Measurements from ENCODE around the gene BTG2.

The BTG2 gene

GRCh38 chr1:203316626-203317093 lies 11.3 kb downstream of the BTG2 start:
- DNase-seq (ENCODE audit: low read depth, low spot score): no peak

GRCh38 chr1:203317429-203318228 lies 12.3 kb downstream of the BTG2 start:
- DNase-seq (ENCODE audit: low read depth, low spot score): no peak

- DNase-seq (ENCODE audit: low read depth, low spot score): no peak
These were observed 12.9 kb downstream of the BTG2 start for GRCh38 chr1:203318229-203318517.

GRCh38 chr1:203320591-203321272 lies 15.4 kb downstream of the BTG2 start:
- peak; percentile 69 for DNase-seq (ENCODE audit: low read depth, low spot score)

GRCh38 chr1:203321273-203322052 lies 16.1 kb downstream of the BTG2 start:
- no peak for DNase-seq (ENCODE audit: low read depth, low spot score)

- no peak for DNase-seq (ENCODE audit: low read depth, low spot score)
These were observed 17.3 kb downstream of the BTG2 start for GRCh38 chr1:203322500-203323179.

GRCh38 chr1:203323587-203323986 lies 18.3 kb downstream of the BTG2 start:
- DNase-seq (ENCODE audit: low read depth, low spot score): no peak

- DNase-seq (ENCODE audit: low read depth, low spot score): no peak
These were observed 19.0 kb downstream of the BTG2 start for GRCh38 chr1:203324105-203325025.

GRCh38 chr1:203325026-203325417 lies 19.7 kb downstream of the BTG2 start:
- DNase-seq (ENCODE audit: low read depth, low spot score): no peak

- no peak for DNase-seq (ENCODE audit: low read depth, low spot score)
These were observed 20.2 kb downstream of the BTG2 start for GRCh38 chr1:203325418-203326091.

GRCh38 chr1:203326830-203327683 lies 21.7 kb downstream of the BTG2 start:
- peak; percentile 95 for DNase-seq (ENCODE audit: low read depth, low spot score)

GRCh38 chr1:203327684-203328457 lies 22.6 kb downstream of the BTG2 start:
- DNase-seq (ENCODE audit: low read depth, low spot score): peak; percentile 86

GRCh38 chr1:203328714-203329122 lies 23.4 kb downstream of the BTG2 start:
- peak; percentile 67 for DNase-seq (ENCODE audit: low read depth, low spot score)

- DNase-seq (ENCODE audit: low read depth, low spot score): no peak
These were observed 25.9 kb downstream of the BTG2 start for GRCh38 chr1:203331224-203331623.

- DNase-seq (ENCODE audit: low read depth, low spot score): no peak
These were observed 30.2 kb downstream of the BTG2 start for GRCh38 chr1:203335503-203335902.

GRCh38 chr1:203336097-203336496 lies 30.8 kb downstream of the BTG2 start:
- DNase-seq (ENCODE audit: low read depth, low spot score): no peak

GRCh38 chr1:203338335-203339036 lies 33.2 kb downstream of the BTG2 start:
- DNase-seq (ENCODE audit: low read depth, low spot score): peak; percentile 85

All from ELF-1 (cell line).